Endothelial cell of umbilical vein (primary cell): ENCODE data around the gene PTGER3. TPM values are rescaled to one million over a fixed set of nuclear protein-coding genes. Genes with fewer than 3 reads are reported as not detected.

Source experiments
- BruUV-seq: library from RNA; stranded (reverse); fragments of 400-500 nt; replicated peaks from 2 replicates; lab custom pipeline; 2021; lab: Mats Ljungman, UMichigan
- CTCF ChIA-PET: fragments of 300-600, 350-600 bp; sonication (Branson Sonifier 250); formaldehyde crosslinking; loops from one replicate; lab custom pipeline; 2021; ENCODE audit warnings: antibody characterized with exemption, inconsistent platforms; lab: Charles Lee
- POLR2A ChIA-PET: fragments of 300-600, 350-600 bp; sonication (Branson Sonifier 250); formaldehyde crosslinking; loops from one replicate; lab custom pipeline; 2021; ENCODE audit warnings: antibody characterized with exemption, inconsistent platforms; lab: Charles Lee
- DNase-seq: peaks from one replicate; pipeline ENCODE4 v3.0.0-alpha.2; 2011; ENCODE audit warnings: low read depth, low spot score
- FAIRE-seq: peaks from 2 replicates; lab custom pipeline; 2011; peaks lifted over from hg19 to GRCh38; lab: Jason Lieb, UNC
- H2AFZ ChIP-seq: 2 replicates; pipeline ENCODE4 v1.6.0; 2012; ENCODE audit warnings: low read depth, low read length, control low read depth, inconsistent platforms
- H3K27ac ChIP-seq: 2 replicates; pipeline ENCODE4 v1.5.1; 2011; ENCODE audit warnings: low read depth, mild to moderate bottlenecking, control low read depth, low read length, moderate library complexity; ENCODE audit not compliant: insufficient read depth
- H3K27me3 ChIP-seq, 2 experiments: 2 replicates each; pipeline versions ENCODE4 v1.6.0 to v1.6.1; 2011; ENCODE audit warnings: low read length in 2 of 2, mixed read lengths in 1 of 2; ENCODE audit not compliant: control insufficient read depth in 2 of 2, insufficient read depth in 2 of 2
- H3K36me3 ChIP-seq, 2 experiments: 2 replicates in 1 of 2; 3 replicates in 1 of 2; pipeline ENCODE4 v1.5.1; 2011; ENCODE audit warnings: low read length in 2 of 2, mild to moderate bottlenecking in 1 of 2, moderate library complexity in 1 of 2; ENCODE audit not compliant: control insufficient read depth in 2 of 2, insufficient read depth in 2 of 2; ENCODE audit errors: extremely low read depth in 1 of 2
- H3K4me1 ChIP-seq: 3 replicates; pipeline ENCODE4 v1.5.1; 2011; ENCODE audit warnings: mild to moderate bottlenecking, low read length; ENCODE audit not compliant: control insufficient read depth, insufficient read depth; ENCODE audit errors: extremely low read depth
- H3K4me2 ChIP-seq: 2 replicates; pipeline ENCODE4 v1.6.1; 2011; ENCODE audit warnings: low read length, control low read depth, mixed read lengths; ENCODE audit not compliant: insufficient read depth
- H3K4me3 ChIP-seq, 3 experiments: fragments of 200-600 bp in 1 of 3; sonication (generic), shearing (Covaris generic) in 1 of 3; replicated peaks in 1 of 3; 2 replicates each; pipeline ENCODE4 v1.5.1; 2011 to 2016; ENCODE audit warnings: control low read depth in 3 of 3, low read length in 3 of 3, mild to moderate bottlenecking in 2 of 3, inconsistent platforms in 1 of 3, low read depth in 1 of 3, moderate library complexity in 1 of 3; ENCODE audit not compliant: insufficient read depth in 1 of 3
- H3K79me2 ChIP-seq: 2 replicates; pipeline ENCODE4 v1.6.0; 2012; ENCODE audit warnings: low read length, inconsistent platforms; ENCODE audit not compliant: control insufficient read depth, insufficient read depth
- H3K9ac ChIP-seq: replicated peaks from 2 replicates; pipeline ENCODE3; 2011; ENCODE audit warnings: low read length, control low read depth; ENCODE audit not compliant: insufficient read depth; ENCODE audit errors: extremely low read depth
- H3K9me1 ChIP-seq: replicated peaks from 3 replicates; pipeline ENCODE4 v1.6.0; 2011; ENCODE audit warnings: mild to moderate bottlenecking, low read length; ENCODE audit not compliant: control insufficient read depth, insufficient read depth; ENCODE audit errors: extremely low read depth
- H3K9me3 ChIP-seq: replicated peaks from 2 replicates; pipeline ENCODE4 v1.5.1; 2012; ENCODE audit warnings: low read length, inconsistent platforms; ENCODE audit not compliant: control insufficient read depth, insufficient read depth
- H4K20me1 ChIP-seq: replicated peaks from 2 replicates; pipeline ENCODE3; 2011; ENCODE audit warnings: mild to moderate bottlenecking, low read length; ENCODE audit not compliant: control insufficient read depth, insufficient read depth; ENCODE audit errors: extremely low read depth
- EZH2 ChIP-seq: IDR thresholded peaks from 2 replicates; pipeline ENCODE4 v1.6.1; 2012; ENCODE audit warnings: borderline replicate concordance, low read depth, mild to moderate bottlenecking, moderate library complexity, low read length, inconsistent platforms; ENCODE audit not compliant: severe bottlenecking
- JUN ChIP-seq: IDR thresholded peaks from 2 replicates; pipeline ENCODE4 v1.6.1; 2011; ENCODE audit warnings: borderline replicate concordance, low read depth; ENCODE audit not compliant: insufficient read length, insufficient read depth
- POLR2A ChIP-seq: IDR thresholded peaks from 2 replicates; pipeline ENCODE4 v1.6.1; 2012; ENCODE audit warnings: low read depth, mild to moderate bottlenecking, control low read depth, low read length
- dilution Hi-C: fragments of 300-500 bp; cut with MboI; formaldehyde crosslinking; loops from one replicate; pipeline ENCODE4 v1.15.0; 2019; ENCODE audit warnings: low sequenced_read_pairs; ENCODE audit not compliant: extremely low pct_ligation_motif_present
- intact Hi-C: fragments of 100-400 bp; cut with micrococcal nuclease; formaldehyde crosslinking; loops from one replicate; pipeline ENCODE4 v1.10.0; 2022
- polyA plus RNA-seq, 4 experiments: library from polyadenylated mRNA; depleted of rRNA in 3 of 4; stranded (reverse) in 3 of 4; unstranded in 1 of 4; fragments of >200 nt; gene quantifications; 2 replicates each; pipeline versions ENCODE4 v1.2.1 to v1.2.3, GENCODE V29; 2011 to 2012; ENCODE audit warnings: missing spikeins in 1 of 4
- total RNA-seq: library from RNA; stranded (reverse); gene quantifications from 2 replicates; pipeline ENCODE4 v1.2.3, GENCODE V29; 2021
- TF ChIP-seq, protein P1 (sequence below), 2 donors: IDR thresholded peaks; 1 replicate in 1 of 2; 2 replicates in 1 of 2; pipeline ENCODE4 v1.5.1; 2011; ENCODE audit warnings: low read length in 2 of 2, mild to moderate bottlenecking in 2 of 2, moderate library complexity in 2 of 2, control low read depth in 1 of 2, inconsistent platforms in 1 of 2, low read depth in 1 of 2; ENCODE audit not compliant: insufficient read depth in 1 of 2; ENCODE audit errors: extremely low read depth in 1 of 2
- TF ChIP-seq, protein P2 (sequence below): IDR thresholded peaks from 2 replicates; pipeline ENCODE4 v1.6.1; 2011; ENCODE audit not compliant: insufficient read depth, insufficient read length

The PTGER3 gene
- total and polyA plus RNA-seq, 2 donors (not counting 3 experiments of a cell fraction or from before 2014, with no cell fraction given) = 0.01 TPM; not detected in 1

DNA sequence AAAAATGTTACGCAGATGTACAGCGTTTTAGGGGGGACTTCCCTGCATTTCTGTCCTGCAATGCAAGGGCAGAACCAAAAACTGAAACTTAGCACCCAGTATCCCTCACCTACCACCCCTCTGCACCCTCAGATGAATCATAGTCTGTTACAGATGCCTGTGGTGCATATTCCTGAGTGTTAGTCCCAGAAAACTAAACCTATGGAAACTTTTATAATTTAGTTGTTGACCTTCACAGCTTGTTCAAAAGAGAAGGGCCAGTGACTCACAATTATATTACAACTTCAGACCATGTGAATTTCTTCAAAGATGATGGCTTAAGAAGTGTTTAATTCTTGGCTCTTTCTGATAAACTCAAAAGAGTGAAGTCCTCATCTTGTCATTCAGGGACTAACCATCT lies 5.8 kb downstream of the PTGER3 start:
- DNase-seq (no peak), FAIRE-seq (peak; percentile 35)
- no peak overlapping the region for H3K27ac ChIP-seq
- TF ChIP-seq JUN = no peak
- TF ChIP-seq, protein P1, sequence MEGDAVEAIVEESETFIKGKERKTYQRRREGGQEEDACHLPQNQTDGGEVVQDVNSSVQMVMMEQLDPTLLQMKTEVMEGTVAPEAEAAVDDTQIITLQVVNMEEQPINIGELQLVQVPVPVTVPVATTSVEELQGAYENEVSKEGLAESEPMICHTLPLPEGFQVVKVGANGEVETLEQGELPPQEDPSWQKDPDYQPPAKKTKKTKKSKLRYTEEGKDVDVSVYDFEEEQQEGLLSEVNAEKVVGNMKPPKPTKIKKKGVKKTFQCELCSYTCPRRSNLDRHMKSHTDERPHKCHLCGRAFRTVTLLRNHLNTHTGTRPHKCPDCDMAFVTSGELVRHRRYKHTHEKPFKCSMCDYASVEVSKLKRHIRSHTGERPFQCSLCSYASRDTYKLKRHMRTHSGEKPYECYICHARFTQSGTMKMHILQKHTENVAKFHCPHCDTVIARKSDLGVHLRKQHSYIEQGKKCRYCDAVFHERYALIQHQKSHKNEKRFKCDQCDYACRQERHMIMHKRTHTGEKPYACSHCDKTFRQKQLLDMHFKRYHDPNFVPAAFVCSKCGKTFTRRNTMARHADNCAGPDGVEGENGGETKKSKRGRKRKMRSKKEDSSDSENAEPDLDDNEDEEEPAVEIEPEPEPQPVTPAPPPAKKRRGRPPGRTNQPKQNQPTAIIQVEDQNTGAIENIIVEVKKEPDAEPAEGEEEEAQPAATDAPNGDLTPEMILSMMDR (IDR thresholded peaks at IDR 0.05; ENCODE audit: extremely low read depth in 1 of 2, insufficient read depth in 1 of 2, low read depth in 1 of 2, low read length in 2 of 2) = no peak
- TF ChIP-seq EZH2 = no peak
- TF ChIP-seq, protein P2, sequence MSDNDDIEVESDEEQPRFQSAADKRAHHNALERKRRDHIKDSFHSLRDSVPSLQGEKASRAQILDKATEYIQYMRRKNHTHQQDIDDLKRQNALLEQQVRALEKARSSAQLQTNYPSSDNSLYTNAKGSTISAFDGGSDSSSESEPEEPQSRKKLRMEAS = no peak
- no peak for TF ChIP-seq POLR2A
- no peak overlapping the region for H3K9ac ChIP-seq
- H3K27me3 ChIP-seq = peaks cover 20 to 31% of the 10 kb centered on the region in 2 experiments
- POLR2A ChIA-PET = no interaction called here
- CTCF ChIA-PET = no interaction called here
- no peaks in the 10 kb centered on the region for H3K9me1 ChIP-seq
- H3K36me3 ChIP-seq = no peaks in the 10 kb centered on the region
- dilution Hi-C loops = no loop called here
- intact Hi-C loops = loop anchor here (1.0 kb wide), 1 partner anchor 9 kb away; no protein-coding TSS in a partner anchor
- H3K79me2 ChIP-seq = no peaks in the 10 kb centered on the region
- H3K4me1 ChIP-seq = no peaks in the 10 kb centered on the region
- H3K4me3 ChIP-seq = no peak overlapping the region
- no peaks in the 10 kb centered on the region for H3K9me3 ChIP-seq
- H4K20me1 ChIP-seq = no peaks in the 10 kb centered on the region
- H3K4me2 ChIP-seq = no peak overlapping the region
- no TSS peak for BruUV-seq
- H2AFZ ChIP-seq = no peak overlapping the region
